GM23338 (cell line): Measurements from ENCODE around the gene DEK. TPM values are rescaled to one million over a fixed set of nuclear protein-coding genes. Genes with fewer than 3 reads are reported as not detected.

Experiments used
- ATAC-seq: fragments of 200-7000 bp; cut with Tn5 transposase; 3 replicates; pipeline ENCODE4 v1.9.1; 2020
- DNase-seq: peaks from one replicate; pipeline ENCODE4 v3.0.0-alpha.2; 2015; ENCODE audit warnings: low spot score
- H2AFZ ChIP-seq: fragments of 200-600 bp; sonication (generic); 2 replicates; pipeline ENCODE4 v1.8.0; 2016; ENCODE audit warnings: antibody characterized with exemption, mild to moderate bottlenecking, moderate library complexity
- H3F3A ChIP-seq: fragments of 200-600 bp; sonication (generic); replicated peaks from 2 replicates; pipeline ENCODE4 v1.8.0; 2017; ENCODE audit warnings: antibody characterized with exemption, mixed run types, low read depth
- H3K27ac ChIP-seq: fragments of 200-600 bp; sonication (generic); 2 replicates; pipeline ENCODE4 v1.6.1; 2016; ENCODE audit warnings: low read depth
- H3K27me3 ChIP-seq: fragments of 200-600 bp; sonication (generic); 2 replicates; pipeline ENCODE4 v1.8.0; 2016; ENCODE audit warnings: mild to moderate bottlenecking, mixed run types, moderate library complexity; ENCODE audit not compliant: insufficient read depth
- H3K36me3 ChIP-seq: fragments of 200-600 bp; sonication (generic); 2 replicates; pipeline ENCODE4 v1.8.0; 2016; ENCODE audit warnings: mild to moderate bottlenecking; ENCODE audit not compliant: insufficient read depth
- H3K4me1 ChIP-seq: fragments of 200-600 bp; sonication (generic); 2 replicates; pipeline ENCODE4 v1.8.0; 2016; ENCODE audit warnings: mild to moderate bottlenecking, moderate library complexity; ENCODE audit not compliant: insufficient read depth
- H3K4me2 ChIP-seq: fragments of 200-600 bp; sonication (generic); 2 replicates; pipeline ENCODE4 v1.7.1; 2017; ENCODE audit warnings: mixed run types
- H3K4me3 ChIP-seq: fragments of 200-600 bp; sonication (generic); 2 replicates; pipeline ENCODE4 v1.6.1; 2016; ENCODE audit warnings: mixed run types
- H3K79me2 ChIP-seq: fragments of 200-600 bp; sonication (generic); replicated peaks from 2 replicates; pipeline ENCODE4 v1.8.0; 2017; ENCODE audit warnings: mild to moderate bottlenecking; ENCODE audit not compliant: insufficient read depth
- H3K9me2 ChIP-seq: fragments of 200-600 bp; sonication (generic); 2 replicates; pipeline ENCODE4 v1.8.0; 2017; ENCODE audit not compliant: insufficient read depth
- H4K20me1 ChIP-seq: fragments of 200-600 bp; sonication (generic); replicated peaks from 2 replicates; pipeline ENCODE4 v1.8.0; 2017; ENCODE audit warnings: mild to moderate bottlenecking; ENCODE audit not compliant: insufficient read depth
- H3K27ac Mint-ChIP-seq: 2 replicates; pipeline ENCODE4 v1.8.0; 2020; ENCODE audit warnings: inconsistent platforms, mild to moderate bottlenecking, moderate library complexity, mixed read lengths
- H3K27me3 Mint-ChIP-seq: 3 replicates; pipeline ENCODE4 v1.8.0; 2022; ENCODE audit warnings: low read depth, mild to moderate bottlenecking, moderate library complexity, mixed read lengths, inconsistent platforms; ENCODE audit not compliant: insufficient read depth, poor library complexity
- H3K36me3 Mint-ChIP-seq: 3 replicates; pipeline ENCODE4 v1.8.0; 2021; ENCODE audit warnings: low read depth, mild to moderate bottlenecking, inconsistent platforms, moderate library complexity, mixed read lengths
- H3K4me1 Mint-ChIP-seq: 3 replicates; pipeline ENCODE4 v1.8.0; 2020; ENCODE audit warnings: mild to moderate bottlenecking, inconsistent platforms, mixed read lengths
- H3K4me3 Mint-ChIP-seq: 3 replicates; pipeline ENCODE4 v1.8.0; 2021; ENCODE audit warnings: moderate library complexity, mild to moderate bottlenecking, inconsistent platforms, mixed read lengths
- H3K9me3 Mint-ChIP-seq: 3 replicates; pipeline ENCODE4 v1.8.0; 2020; ENCODE audit warnings: moderate library complexity, mild to moderate bottlenecking, inconsistent platforms, mixed read lengths
- STAT1 ChIP-seq: IDR thresholded peaks from one replicate; pipeline ENCODE4 v1.6.1; 2016; ENCODE audit warnings: antibody characterized with exemption; ENCODE audit not compliant: unreplicated experiment
- ZNF331 ChIP-seq: fragments of 250-450 bp; sonication (Bioruptor Pico); IDR thresholded peaks from 2 replicates; pipeline ENCODE4 v1.5.0; 2020; ENCODE audit warnings: low read depth, mild to moderate bottlenecking, moderate library complexity
- polyA plus RNA-seq: library from polyadenylated mRNA; unstranded; fragments of >200 nt; fragmentation: Nextera tagmentation; extraction: Ambion mirVana; gene quantifications from 2 replicates; pipeline ENCODE4 v1.2.1, GENCODE V29; 2016
- total RNA-seq: library from RNA; depleted of rRNA; stranded (reverse); fragments of >200 nt; shearing (Covaris generic); gene quantifications from 2 replicates; pipeline ENCODE4 v1.2.3, GENCODE V29; 2014
- TF ChIP-seq, protein P1 (sequence below): fragments of 250-450 bp; sonication (Bioruptor Pico); IDR thresholded peaks from 2 replicates; pipeline ENCODE4 v1.5.0; 2020; ENCODE audit warnings: mild to moderate bottlenecking, moderate library complexity
- TF ChIP-seq, protein P2 (sequence below): IDR thresholded peaks from one replicate; pipeline ENCODE4 v1.6.1; 2018; ENCODE audit warnings: antibody characterized with exemption; ENCODE audit not compliant: unreplicated experiment

DEK gene
- total and polyA plus RNA-seq, 2 experiments from 2014 or later = 218 to 582 TPM

DNA sequence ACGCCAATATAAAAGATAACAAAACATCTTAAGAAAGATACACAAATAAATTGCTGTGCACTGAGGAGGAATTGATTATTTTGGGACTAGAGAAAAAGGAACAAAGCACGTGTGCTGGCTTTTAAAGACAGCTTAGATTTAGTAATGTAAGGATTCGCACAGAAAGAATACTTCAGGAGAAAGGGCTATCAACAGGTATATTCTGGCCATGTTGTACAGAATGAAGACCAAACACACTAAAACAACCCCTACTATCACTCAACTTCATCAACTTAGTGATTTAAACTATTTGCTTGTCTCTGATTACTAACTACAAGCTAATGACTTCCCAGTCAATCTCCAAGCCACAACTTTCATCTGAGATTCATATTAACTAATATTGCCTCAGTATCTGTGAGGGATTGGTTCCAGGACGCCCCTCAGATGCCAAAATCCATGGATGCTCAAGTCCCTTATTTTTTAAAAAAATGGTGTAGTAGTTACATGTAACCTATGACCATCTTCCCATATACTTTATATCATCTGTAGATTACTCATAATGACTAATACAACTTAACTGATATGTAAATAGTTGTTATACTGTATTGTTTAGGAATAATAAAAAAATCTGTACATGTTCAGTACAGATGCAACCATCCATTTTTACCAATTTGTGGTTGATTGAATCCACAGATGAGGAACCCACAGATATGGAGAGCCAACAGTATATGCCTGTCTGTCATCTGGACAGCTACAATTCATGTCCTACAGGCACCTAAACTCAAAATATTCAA, 4.5 kb downstream of the DEK start:
- Histone ChIP-seq H3F3A (no peaks in the 10 kb centered on the region), H3K36me3 (peaks cover 34% of the 10 kb centered on the region), H3K4me2 (peak overlapping the region; percentile 93; the same call in 1 of the 2 replicates), H3K9me2 (no peaks in the 10 kb centered on the region), H2AFZ (no peak overlapping the region), H3K79me2 (peaks cover 92% of the 10 kb centered on the region), H3K27ac (peak overlapping the region; percentile 21; the same call in 1 of the 2 replicates), H4K20me1 (peaks cover 57% of the 10 kb centered on the region), H3K4me3 (peak overlapping the region; percentile 97; the same call in 1 of the 2 replicates), H3K4me1 (peaks cover 33% of the 10 kb centered on the region; the same call in 1 of the 2 replicates), H3K27me3 (no peaks in the 10 kb centered on the region)
- peaks cover 2% of the 10 kb centered on the region; the same call in 2 of the 3 replicates for H3K9me3 Mint-ChIP-seq
- H3K4me3 Mint-ChIP-seq = peak overlapping the region; percentile 92; the same call in 2 of the 3 replicates
- H3K4me1 Mint-ChIP-seq = peaks cover 29% of the 10 kb centered on the region
- peaks cover 89% of the 10 kb centered on the region for H3K36me3 Mint-ChIP-seq
- peak overlapping the region; percentile 57; the same call in 1 of the 2 replicates for H3K27ac Mint-ChIP-seq
- TF ChIP-seq, protein P1, sequence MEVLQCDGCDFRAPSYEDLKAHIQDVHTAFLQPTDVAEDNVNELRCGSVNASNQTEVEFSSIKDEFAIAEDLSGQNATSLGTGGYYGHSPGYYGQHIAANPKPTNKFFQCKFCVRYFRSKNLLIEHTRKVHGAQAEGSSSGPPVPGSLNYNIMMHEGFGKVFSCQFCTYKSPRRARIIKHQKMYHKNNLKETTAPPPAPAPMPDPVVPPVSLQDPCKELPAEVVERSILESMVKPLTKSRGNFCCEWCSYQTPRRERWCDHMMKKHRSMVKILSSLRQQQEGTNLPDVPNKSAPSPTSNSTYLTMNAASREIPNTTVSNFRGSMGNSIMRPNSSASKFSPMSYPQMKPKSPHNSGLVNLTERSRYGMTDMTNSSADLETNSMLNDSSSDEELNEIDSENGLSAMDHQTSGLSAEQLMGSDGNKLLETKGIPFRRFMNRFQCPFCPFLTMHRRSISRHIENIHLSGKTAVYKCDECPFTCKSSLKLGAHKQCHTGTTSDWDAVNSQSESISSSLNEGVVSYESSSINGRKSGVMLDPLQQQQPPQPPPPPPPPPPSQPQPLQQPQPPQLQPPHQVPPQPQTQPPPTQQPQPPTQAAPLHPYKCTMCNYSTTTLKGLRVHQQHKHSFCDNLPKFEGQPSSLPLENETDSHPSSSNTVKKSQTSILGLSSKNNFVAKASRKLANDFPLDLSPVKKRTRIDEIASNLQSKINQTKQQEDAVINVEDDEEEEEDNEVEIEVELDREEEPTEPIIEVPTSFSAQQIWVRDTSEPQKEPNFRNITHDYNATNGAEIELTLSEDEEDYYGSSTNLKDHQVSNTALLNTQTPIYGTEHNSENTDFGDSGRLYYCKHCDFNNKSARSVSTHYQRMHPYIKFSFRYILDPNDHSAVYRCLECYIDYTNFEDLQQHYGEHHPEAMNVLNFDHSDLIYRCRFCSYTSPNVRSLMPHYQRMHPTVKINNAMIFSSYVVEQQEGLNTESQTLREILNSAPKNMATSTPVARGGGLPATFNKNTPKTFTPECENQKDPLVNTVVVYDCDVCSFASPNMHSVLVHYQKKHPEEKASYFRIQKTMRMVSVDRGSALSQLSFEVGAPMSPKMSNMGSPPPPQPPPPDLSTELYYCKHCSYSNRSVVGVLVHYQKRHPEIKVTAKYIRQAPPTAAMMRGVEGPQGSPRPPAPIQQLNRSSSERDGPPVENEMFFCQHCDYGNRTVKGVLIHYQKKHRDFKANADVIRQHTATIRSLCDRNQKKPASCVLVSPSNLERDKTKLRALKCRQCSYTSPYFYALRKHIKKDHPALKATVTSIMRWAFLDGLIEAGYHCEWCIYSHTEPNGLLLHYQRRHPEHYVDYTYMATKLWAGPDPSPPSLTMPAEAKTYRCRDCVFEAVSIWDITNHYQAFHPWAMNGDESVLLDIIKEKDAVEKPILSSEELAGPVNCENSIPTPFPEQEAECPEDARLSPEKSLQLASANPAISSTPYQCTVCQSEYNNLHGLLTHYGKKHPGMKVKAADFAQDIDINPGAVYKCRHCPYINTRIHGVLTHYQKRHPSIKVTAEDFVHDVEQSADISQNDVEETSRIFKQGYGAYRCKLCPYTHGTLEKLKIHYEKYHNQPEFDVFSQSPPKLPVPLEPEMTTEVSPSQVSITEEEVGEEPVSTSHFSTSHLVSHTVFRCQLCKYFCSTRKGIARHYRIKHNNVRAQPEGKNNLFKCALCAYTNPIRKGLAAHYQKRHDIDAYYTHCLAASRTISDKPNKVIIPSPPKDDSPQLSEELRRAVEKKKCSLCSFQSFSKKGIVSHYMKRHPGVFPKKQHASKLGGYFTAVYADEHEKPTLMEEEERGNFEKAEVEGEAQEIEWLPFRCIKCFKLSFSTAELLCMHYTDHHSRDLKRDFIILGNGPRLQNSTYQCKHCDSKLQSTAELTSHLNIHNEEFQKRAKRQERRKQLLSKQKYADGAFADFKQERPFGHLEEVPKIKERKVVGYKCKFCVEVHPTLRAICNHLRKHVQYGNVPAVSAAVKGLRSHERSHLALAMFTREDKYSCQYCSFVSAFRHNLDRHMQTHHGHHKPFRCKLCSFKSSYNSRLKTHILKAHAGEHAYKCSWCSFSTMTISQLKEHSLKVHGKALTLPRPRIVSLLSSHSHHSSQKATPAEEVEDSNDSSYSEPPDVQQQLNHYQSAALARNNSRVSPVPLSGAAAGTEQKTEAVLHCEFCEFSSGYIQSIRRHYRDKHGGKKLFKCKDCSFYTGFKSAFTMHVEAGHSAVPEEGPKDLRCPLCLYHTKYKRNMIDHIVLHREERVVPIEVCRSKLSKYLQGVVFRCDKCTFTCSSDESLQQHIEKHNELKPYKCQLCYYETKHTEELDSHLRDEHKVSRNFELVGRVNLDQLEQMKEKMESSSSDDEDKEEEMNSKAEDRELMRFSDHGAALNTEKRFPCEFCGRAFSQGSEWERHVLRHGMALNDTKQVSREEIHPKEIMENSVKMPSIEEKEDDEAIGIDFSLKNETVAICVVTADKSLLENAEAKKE (CRISPR knock-in tag) = no peak
- TF ChIP-seq ZNF331 (CRISPR knock-in tag) = no peak
- no peak for TF ChIP-seq STAT1
- TF ChIP-seq, protein P2, sequence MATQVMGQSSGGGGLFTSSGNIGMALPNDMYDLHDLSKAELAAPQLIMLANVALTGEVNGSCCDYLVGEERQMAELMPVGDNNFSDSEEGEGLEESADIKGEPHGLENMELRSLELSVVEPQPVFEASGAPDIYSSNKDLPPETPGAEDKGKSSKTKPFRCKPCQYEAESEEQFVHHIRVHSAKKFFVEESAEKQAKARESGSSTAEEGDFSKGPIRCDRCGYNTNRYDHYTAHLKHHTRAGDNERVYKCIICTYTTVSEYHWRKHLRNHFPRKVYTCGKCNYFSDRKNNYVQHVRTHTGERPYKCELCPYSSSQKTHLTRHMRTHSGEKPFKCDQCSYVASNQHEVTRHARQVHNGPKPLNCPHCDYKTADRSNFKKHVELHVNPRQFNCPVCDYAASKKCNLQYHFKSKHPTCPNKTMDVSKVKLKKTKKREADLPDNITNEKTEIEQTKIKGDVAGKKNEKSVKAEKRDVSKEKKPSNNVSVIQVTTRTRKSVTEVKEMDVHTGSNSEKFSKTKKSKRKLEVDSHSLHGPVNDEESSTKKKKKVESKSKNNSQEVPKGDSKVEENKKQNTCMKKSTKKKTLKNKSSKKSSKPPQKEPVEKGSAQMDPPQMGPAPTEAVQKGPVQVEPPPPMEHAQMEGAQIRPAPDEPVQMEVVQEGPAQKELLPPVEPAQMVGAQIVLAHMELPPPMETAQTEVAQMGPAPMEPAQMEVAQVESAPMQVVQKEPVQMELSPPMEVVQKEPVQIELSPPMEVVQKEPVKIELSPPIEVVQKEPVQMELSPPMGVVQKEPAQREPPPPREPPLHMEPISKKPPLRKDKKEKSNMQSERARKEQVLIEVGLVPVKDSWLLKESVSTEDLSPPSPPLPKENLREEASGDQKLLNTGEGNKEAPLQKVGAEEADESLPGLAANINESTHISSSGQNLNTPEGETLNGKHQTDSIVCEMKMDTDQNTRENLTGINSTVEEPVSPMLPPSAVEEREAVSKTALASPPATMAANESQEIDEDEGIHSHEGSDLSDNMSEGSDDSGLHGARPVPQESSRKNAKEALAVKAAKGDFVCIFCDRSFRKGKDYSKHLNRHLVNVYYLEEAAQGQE = no peak
- no peak for ATAC-seq
- peaks cover 3% of the 10 kb centered on the region for H3K27me3 Mint-ChIP-seq
- no peak for DNase-seq
